Stimulated activated naive B cell treated with anti-CD40 and anti-IgM and Interleukin-4, amounts not matched to agents 10 μg/mL and 1 μg/mL and 100 μg/mL, for 72 hours (primary cell): ENCODE data around the gene AFAP1L1.
A peak's percentile ranks its signal among the peaks of the same experiment; 100 is the strongest.

Experiments
- ATAC-seq, 2 donors: fragments of 150-1000 bp; cut with Tn5 transposase; replicated peaks; 2 replicates each; pipeline ENCODE4 v1.10.0; 2021; ENCODE audit warnings: moderate library complexity in 1 of 2
- DNase-seq: peaks from one replicate; pipeline ENCODE4 v3.0.0; 2021
- H3K27ac Mint-ChIP-seq: one replicate; pipeline ENCODE4 v1.8.0; 2022; ENCODE audit warnings: mild to moderate bottlenecking, mixed read lengths
- H3K27me3 Mint-ChIP-seq, 2 donors: one replicate each; pipeline ENCODE4 v1.8.0; 2022; ENCODE audit warnings: mixed read lengths in 2 of 2
- H3K36me3 Mint-ChIP-seq, 2 donors: one replicate each; pipeline ENCODE4 v1.8.0; 2022; ENCODE audit warnings: mixed read lengths in 2 of 2, mild to moderate bottlenecking in 1 of 2
- H3K4me1 Mint-ChIP-seq, 2 donors: one replicate each; pipeline ENCODE4 v1.8.0; 2022; ENCODE audit warnings: mixed read lengths in 2 of 2, mild to moderate bottlenecking in 1 of 2
- H3K4me3 Mint-ChIP-seq, 2 donors: one replicate each; pipeline ENCODE4 v1.8.0; 2022; ENCODE audit warnings: mild to moderate bottlenecking in 2 of 2, mixed read lengths in 2 of 2, moderate library complexity in 1 of 2
- H3K9me3 Mint-ChIP-seq, 2 donors: one replicate each; pipeline ENCODE4 v1.8.0; 2022; ENCODE audit warnings: mixed read lengths in 2 of 2, mild to moderate bottlenecking in 1 of 2

AFAP1L1 gene

GRCh38 chr5:149247726-149248125, 23.9 kb upstream of the AFAP1L1 start:
- Mint-ChIP-seq H3K36me3 (no peaks in the 10 kb centered on the region), H3K4me1 (no peaks in the 10 kb centered on the region), H3K27me3 (peaks cover 15 to 20% of the 10 kb centered on the region in 2 donors), H3K9me3 (peaks cover 2 to 5% of the 10 kb centered on the region in 2 donors), H3K27ac (no peak overlapping the region), H3K4me3 (no peak overlapping the region)
- DNase-seq (no peak), ATAC-seq (no peak)

GRCh38 chr5:149251546-149251945, 20.1 kb upstream of the AFAP1L1 start:
- H3K27me3 Mint-ChIP-seq: peaks cover 12 to 24% of the 10 kb centered on the region in 2 donors
- no peaks in the 10 kb centered on the region for H3K36me3 Mint-ChIP-seq
- H3K4me1 Mint-ChIP-seq: no peaks in the 10 kb centered on the region
- DNase-seq (no peak), ATAC-seq (no peak)
- H3K4me3 Mint-ChIP-seq: no peak overlapping the region
- peaks cover 2 to 5% of the 10 kb centered on the region in 2 donors for H3K9me3 Mint-ChIP-seq
- no peak overlapping the region for H3K27ac Mint-ChIP-seq

- Mint-ChIP-seq H3K4me1 (no peaks in the 10 kb centered on the region), H3K4me3 (no peak overlapping the region), H3K27me3 (peaks cover 10 to 25% of the 10 kb centered on the region in 2 donors), H3K27ac (no peak overlapping the region), H3K9me3 (no peaks in the 10 kb centered on the region), H3K36me3 (no peaks in the 10 kb centered on the region)
- DNase-seq: no peak
- ATAC-seq: no peak
Observed at GRCh38 chr5:149254506-149254905, 17.2 kb upstream of the AFAP1L1 start.

GRCh38 chr5:149256451-149256850, 15.2 kb upstream of the AFAP1L1 start:
- Mint-ChIP-seq H3K4me3 (no peak overlapping the region), H3K4me1 (no peaks in the 10 kb centered on the region), H3K36me3 (no peaks in the 10 kb centered on the region), H3K27ac (no peak overlapping the region), H3K9me3 (no peaks in the 10 kb centered on the region), H3K27me3 (peaks cover 17 to 34% of the 10 kb centered on the region in 2 donors)
- no peak for DNase-seq
- no peak for ATAC-seq

- DNase-seq (no peak), ATAC-seq (no peak)
- Mint-ChIP-seq H3K4me1 (no peaks in the 10 kb centered on the region), H3K27ac (no peak overlapping the region), H3K27me3 (peaks cover 17 to 34% of the 10 kb centered on the region in 2 donors), H3K36me3 (no peaks in the 10 kb centered on the region), H3K4me3 (no peak overlapping the region), H3K9me3 (no peaks in the 10 kb centered on the region)
Observed at GRCh38 chr5:149257131-149257530, 14.5 kb upstream of the AFAP1L1 start.

GRCh38 chr5:149257889-149258705, 13.6 kb upstream of the AFAP1L1 start:
- ATAC-seq: no peak
- Mint-ChIP-seq H3K36me3 (no peaks in the 10 kb centered on the region), H3K27me3 (peaks cover 20 to 33% of the 10 kb centered on the region in 2 donors), H3K4me1 (no peaks in the 10 kb centered on the region), H3K4me3 (no peak overlapping the region), H3K27ac (no peak overlapping the region), H3K9me3 (no peaks in the 10 kb centered on the region)
- DNase-seq: no peak

- Mint-ChIP-seq H3K36me3 (no peaks in the 10 kb centered on the region), H3K27ac (no peak overlapping the region), H3K9me3 (peaks cover 0 to 5% of the 10 kb centered on the region in 2 donors), H3K4me1 (peaks cover 6 to 8% of the 10 kb centered on the region in 2 donors), H3K27me3 (peaks cover 24 to 29% of the 10 kb centered on the region in 2 donors), H3K4me3 (no peak overlapping the region)
- ATAC-seq: no peak
- no peak for DNase-seq
Observed at GRCh38 chr5:149260761-149261160, 10.9 kb upstream of the AFAP1L1 start.

GRCh38 chr5:149261246-149261645, 10.4 kb upstream of the AFAP1L1 start:
- no peak for DNase-seq

GRCh38 chr5:149262315-149262714, 9.3 kb upstream of the AFAP1L1 start:
- peaks cover 0 to 6% of the 10 kb centered on the region in 2 donors for H3K9me3 Mint-ChIP-seq
- H3K27ac Mint-ChIP-seq: no peak overlapping the region
- no peak overlapping the region for H3K4me3 Mint-ChIP-seq
- H3K36me3 Mint-ChIP-seq: peaks cover 0 to 2% of the 10 kb centered on the region in 2 donors
- ATAC-seq (no peak), DNase-seq (no peak)
- H3K27me3 Mint-ChIP-seq: peaks cover 24 to 30% of the 10 kb centered on the region in 2 donors
- peaks cover 6 to 8% of the 10 kb centered on the region in 2 donors for H3K4me1 Mint-ChIP-seq

More at GRCh38 chr5:149261246-149261645, 10.4 kb upstream of the AFAP1L1 start:
- Mint-ChIP-seq H3K27ac (no peak overlapping the region), H3K9me3 (peaks cover 0 to 5% of the 10 kb centered on the region in 2 donors), H3K36me3 (no peaks in the 10 kb centered on the region), H3K27me3 (peaks cover 24 to 27% of the 10 kb centered on the region in 2 donors), H3K4me3 (no peak overlapping the region), H3K4me1 (peaks cover 6 to 8% of the 10 kb centered on the region in 2 donors)
- no peak for ATAC-seq

GRCh38 chr5:149264439-149265067, 7.1 kb upstream of the AFAP1L1 start:
- H3K36me3 Mint-ChIP-seq: peaks cover 12% of the 10 kb centered on the region in 2 donors
- peaks cover 27 to 33% of the 10 kb centered on the region in 2 donors for H3K27me3 Mint-ChIP-seq
- DNase-seq (no peak), ATAC-seq (peak; percentile 81 to 84)
- peaks cover 6 to 8% of the 10 kb centered on the region in 2 donors for H3K4me1 Mint-ChIP-seq
- H3K9me3 Mint-ChIP-seq: peaks cover 10 to 16% of the 10 kb centered on the region in 2 donors
- no peak overlapping the region for H3K4me3 Mint-ChIP-seq
- H3K27ac Mint-ChIP-seq: no peak overlapping the region

- Mint-ChIP-seq H3K4me3 (no peak overlapping the region), H3K27ac (no peak overlapping the region), H3K27me3 (peaks cover 21 to 28% of the 10 kb centered on the region in 2 donors), H3K4me1 (peaks cover 6 to 8% of the 10 kb centered on the region in 2 donors), H3K36me3 (peaks cover 12% of the 10 kb centered on the region in 2 donors), H3K9me3 (peaks cover 10 to 16% of the 10 kb centered on the region in 2 donors)
- ATAC-seq: no peak
- DNase-seq: no peak
Observed at GRCh38 chr5:149265068-149265465, 6.6 kb upstream of the AFAP1L1 start.

GRCh38 chr5:149265597-149265996, 6.1 kb upstream of the AFAP1L1 start:
- no peak overlapping the region for H3K27ac Mint-ChIP-seq
- ATAC-seq (no peak), DNase-seq (no peak)
- no peak overlapping the region for H3K4me3 Mint-ChIP-seq
- peaks cover 12% of the 10 kb centered on the region in 2 donors for H3K36me3 Mint-ChIP-seq
- H3K4me1 Mint-ChIP-seq: peaks cover 6 to 8% of the 10 kb centered on the region in 2 donors
- peaks cover 10 to 16% of the 10 kb centered on the region in 2 donors for H3K9me3 Mint-ChIP-seq
- H3K27me3 Mint-ChIP-seq: peaks cover 21 to 25% of the 10 kb centered on the region in 2 donors

- DNase-seq: no peak
- peaks cover 10 to 19% of the 10 kb centered on the region in 2 donors for H3K4me1 Mint-ChIP-seq
- peaks cover 36 to 41% of the 10 kb centered on the region in 2 donors for H3K27me3 Mint-ChIP-seq
- no peak overlapping the region for H3K27ac Mint-ChIP-seq
- H3K4me3 Mint-ChIP-seq: no peak overlapping the region
- H3K9me3 Mint-ChIP-seq: peaks cover 10 to 16% of the 10 kb centered on the region in 2 donors
- peaks cover 14 to 15% of the 10 kb centered on the region in 2 donors for H3K36me3 Mint-ChIP-seq
- ATAC-seq: no peak
Observed at GRCh38 chr5:149267241-149267973, 4.3 kb upstream of the AFAP1L1 start.

- H3K9me3 Mint-ChIP-seq: peaks cover 10 to 16% of the 10 kb centered on the region in 2 donors
- peaks cover 49 to 57% of the 10 kb centered on the region in 2 donors for H3K27me3 Mint-ChIP-seq
- peaks cover 11 to 22% of the 10 kb centered on the region in 2 donors for H3K4me1 Mint-ChIP-seq
- DNase-seq: no peak
- ATAC-seq: peak; percentile 51 to 61
- no peak overlapping the region for H3K27ac Mint-ChIP-seq
- no peak overlapping the region for H3K4me3 Mint-ChIP-seq
- peaks cover 14 to 15% of the 10 kb centered on the region in 2 donors for H3K36me3 Mint-ChIP-seq
Observed at GRCh38 chr5:149268928-149269557, 2.6 kb upstream of the AFAP1L1 start.
